Spinal cord (tissue), 4 donors: ENCODE data around the gene UBE2D2. TPM values are rescaled to one million over a fixed set of nuclear protein-coding genes. Genes with fewer than 3 reads are reported as not detected.

Experiments used
- polyA plus RNA-seq, 2 donors: library from polyadenylated mRNA; unstranded; fragments of 120-200 nt; gene quantifications; one replicate each; pipeline ENCODE4 v1.2.1, GENCODE V29; 2013; ENCODE audit not compliant: insufficient read length in 2 of 2
- small RNA-seq: library from RNA; depleted of rRNA; stranded (forward); fragments of <200 nt; gene quantifications from one replicate; pipeline ENCODE3, GENCODE V24; 2014; ENCODE audit warnings: low replicate concordance
- total RNA-seq, 2 donors: library from RNA; depleted of rRNA in 1 of 2; stranded (reverse); fragments of 120-200 nt in 1 of 2; fragments of >200 nt in 1 of 2; gene quantifications; one replicate each; pipeline versions ENCODE4 v1.2.3 to v1.2.4, GENCODE V29; 2013 to 2014

UBE2D2 gene
- total and polyA plus RNA-seq, 4 donors: 108 to 185 (median 140) TPM

Small RNA genes within 50 kb of the gene (small RNA-seq; reads per million reads assigned to genes)
- gene RF00019: not detected

Other genes starting within 250 kb of the UBE2D2 start
- gene PAIP2, start 219.5 kb upstream of the UBE2D2 start, total RNA-seq: 100 to 1,000 TPM in 1 of 2 donors, 10 to 100 TPM in 1; 90.4 to 138 TPM
- gene PAIP2, start 219.5 kb upstream of the UBE2D2 start, polyA plus RNA-seq: 100 to 1,000 TPM; 154 to 173 TPM
- gene SLC23A1, start 178.0 kb upstream of the UBE2D2 start, total RNA-seq: under 1 TPM in 1 of 2 donors, not detected in 1; 0.40 TPM
- gene SLC23A1, start 178.0 kb upstream of the UBE2D2 start, polyA plus RNA-seq: under 1 TPM; 0.78 to 0.99 TPM
- under 1 TPM; 0.17 to 0.59 TPM for gene MZB1, start 171.4 kb upstream of the UBE2D2 start, total RNA-seq
- under 1 TPM; 0.32 to 0.60 TPM for gene MZB1, start 171.4 kb upstream of the UBE2D2 start, polyA plus RNA-seq
- gene PROB1, start 166.2 kb upstream of the UBE2D2 start, total RNA-seq: 1 to 10 TPM; 1.4 to 2.0 TPM
- gene PROB1, start 166.2 kb upstream of the UBE2D2 start, polyA plus RNA-seq: 1 to 10 TPM; 5.1 to 7.1 TPM
- gene SPATA24, start 157.2 kb upstream of the UBE2D2 start, total RNA-seq: 10 to 100 TPM in 1 of 2 donors, 1 to 10 TPM in 1; 4.8 to 12.3 TPM
- gene SPATA24, start 157.2 kb upstream of the UBE2D2 start, polyA plus RNA-seq: 1 to 10 TPM; 9.4 to 9.9 TPM
- gene DNAJC18, start 121.8 kb upstream of the UBE2D2 start, total RNA-seq: 10 to 100 TPM; 26.6 to 36.6 TPM
- gene DNAJC18, start 121.8 kb upstream of the UBE2D2 start, polyA plus RNA-seq: 10 to 100 TPM; 43.3 to 49.9 TPM
- 10 to 100 TPM; 10.3 to 63.2 TPM for gene ECSCR, start 98.6 kb upstream of the UBE2D2 start, total RNA-seq
- gene ECSCR, start 98.6 kb upstream of the UBE2D2 start, polyA plus RNA-seq: 10 to 100 TPM; 20.2 to 25.4 TPM
- gene SMIM33, start 90.3 kb upstream of the UBE2D2 start, total RNA-seq: not detected
- not detected for gene SMIM33, start 90.3 kb upstream of the UBE2D2 start, polyA plus RNA-seq
- gene STING1, start 78.6 kb upstream of the UBE2D2 start, total RNA-seq: 10 to 100 TPM; 16.3 to 31.7 TPM
- gene STING1, start 78.6 kb upstream of the UBE2D2 start, polyA plus RNA-seq: 10 to 100 TPM; 16.0 to 26.6 TPM
- gene CXXC5, start 87.0 kb downstream of the UBE2D2 start, total RNA-seq: 10 to 100 TPM; 71.5 to 82.6 TPM
- 100 to 1,000 TPM; 134 to 137 TPM for gene CXXC5, start 87.0 kb downstream of the UBE2D2 start, polyA plus RNA-seq
- gene PSD2, start 234.5 kb downstream of the UBE2D2 start, total RNA-seq: 10 to 100 TPM in 1 of 2 donors, 1 to 10 TPM in 1; 7.5 to 17.5 TPM
- gene PSD2, start 234.5 kb downstream of the UBE2D2 start, polyA plus RNA-seq: 10 to 100 TPM; 38.9 to 40.8 TPM